H54 (cell line): Measurements from ENCODE around the gene CEP170B.
"Not testable (repeated sequence)": the region's sequence is repeated elsewhere in the genome, so short reads cannot be mapped to it uniquely, and the experiment has no call there.

Experiments used
- DNase-seq: peaks from one replicate; pipeline ENCODE4 v3.0.0; 2011; ENCODE audit warnings: low spot score, mixed read lengths; ENCODE audit not compliant: insufficient read length
- FAIRE-seq: peaks from 3 replicates; lab custom pipeline; 2011; peaks lifted over from hg19 to GRCh38; lab: Jason Lieb, UNC
- POLR2A ChIP-seq: IDR thresholded peaks from 2 replicates; pipeline ENCODE4 v1.6.1; 2011; ENCODE audit warnings: low read depth, mild to moderate bottlenecking, low read length

The CEP170B gene

DNA sequence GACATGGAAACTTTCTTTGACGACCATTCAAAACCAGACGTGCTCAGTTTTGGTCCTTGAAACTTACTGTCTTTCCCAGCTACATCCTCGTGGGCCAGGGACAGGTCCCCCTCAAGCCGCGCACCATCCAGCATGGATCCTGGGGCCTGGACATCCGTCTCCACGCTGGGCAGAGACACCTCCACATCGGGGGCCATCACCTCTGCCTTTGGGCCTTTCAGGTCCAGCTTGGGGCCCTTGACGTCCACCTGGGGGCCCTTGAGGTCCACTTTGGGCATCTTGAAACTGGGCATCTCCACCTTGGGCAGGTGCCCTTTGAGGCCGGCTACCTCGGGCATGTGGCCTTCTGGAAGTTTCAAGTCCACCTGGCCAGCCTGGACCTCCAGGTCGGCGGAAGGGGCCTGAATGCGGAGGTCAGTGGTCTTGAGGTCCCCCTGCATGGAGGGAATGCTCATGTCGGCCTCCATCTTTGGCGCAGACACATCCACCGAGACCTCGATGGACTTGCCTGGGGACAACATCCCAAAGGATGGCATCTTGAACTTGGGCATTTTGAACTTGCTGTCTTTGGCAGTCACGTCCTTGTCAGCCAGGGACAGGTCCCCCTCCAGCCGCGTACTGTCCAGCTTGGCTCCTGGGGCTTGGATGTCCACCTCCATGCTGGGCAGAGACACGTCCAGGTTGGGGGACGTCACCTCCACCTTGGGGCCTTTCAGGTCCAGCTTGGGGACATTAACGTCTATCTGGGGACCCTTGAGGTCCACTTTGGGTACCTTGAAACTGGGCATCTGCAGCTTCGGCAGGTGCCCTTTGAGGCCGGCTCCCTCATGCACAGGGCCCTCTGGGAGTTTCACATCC is 76.7 kb downstream of the CEP170B start:
- DNase-seq (no peak), FAIRE-seq (no peak)
- TF ChIP-seq POLR2A: no peak

- FAIRE-seq: no peak
- no peak for TF ChIP-seq POLR2A
- no peak for DNase-seq
Measured at GRCh38 chr14:104942586-104942985, 77.5 kb downstream of the CEP170B start.

GRCh38 chr14:104943216-104944015 is 78.3 kb downstream of the CEP170B start:
- not testable (repeated sequence) for DNase-seq, FAIRE-seq

DNA sequence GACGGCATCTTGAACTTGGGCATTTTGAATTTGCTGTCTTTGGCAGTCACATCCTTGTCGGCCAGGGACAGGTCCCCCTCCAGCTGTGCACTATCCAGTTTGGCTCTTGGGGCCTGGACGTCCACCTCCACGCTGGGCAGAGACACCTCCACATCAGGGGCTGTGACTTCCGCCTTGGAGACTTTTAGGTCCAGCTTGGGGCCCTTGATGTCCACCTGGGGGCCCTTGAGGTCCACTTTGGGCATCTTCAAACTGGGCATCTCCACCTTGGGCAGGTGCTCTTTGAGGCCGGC is 78.9 kb downstream of the CEP170B start:
- DNase-seq: not testable (repeated sequence)

GRCh38 chr14:104944436-104945205 is 79.6 kb downstream of the CEP170B start:
- not testable (repeated sequence) for DNase-seq, FAIRE-seq

More for the DNA sequence above, 78.9 kb downstream of the CEP170B start:
- not testable (repeated sequence) for FAIRE-seq

- FAIRE-seq, DNase-seq: not testable (repeated sequence)
Measured at GRCh38 chr14:104945266-104945665, 80.2 kb downstream of the CEP170B start.
